K562 (cell line): ENCODE results near the gene NEK5. TPM values are rescaled to one million over a fixed set of nuclear protein-coding genes. Genes with fewer than 3 reads are reported as not detected.

ENCODE experiments used
- ADNP ChIP-seq: fragments of 200-800 bp; sonication (Bioruptor generic); IDR thresholded peaks from 2 replicates; pipeline ENCODE4 v1.6.1; 2016; ENCODE audit warnings: missing genetic modification characterization, missing compliant biosample characterization
- CUX1 ChIP-seq: fragments of 200-800 bp; sonication (Bioruptor generic); IDR thresholded peaks from 2 replicates; pipeline ENCODE4 v1.6.1; 2016; ENCODE audit warnings: missing genetic modification characterization, missing compliant biosample characterization
- E2F3 ChIP-seq: fragments of 250-450 bp; sonication (Bioruptor Pico); IDR thresholded peaks from 2 replicates; pipeline ENCODE4 v1.4.0; 2020; ENCODE audit warnings: mild to moderate bottlenecking
- ELF1 ChIP-seq: fragments of 200-800 bp; sonication (Bioruptor generic); IDR thresholded peaks from 2 replicates; pipeline ENCODE4 v1.6.1; 2016; ENCODE audit warnings: missing genetic modification characterization, missing compliant biosample characterization
- GATA2 ChIP-seq: sonication (generic); formaldehyde crosslinking; IDR thresholded peaks from 2 replicates; pipeline ENCODE4 v1.4.0; 2020; ENCODE audit warnings: mild to moderate bottlenecking, missing genetic modification reagents
- HOXB6 ChIP-seq: fragments of 250-450 bp; sonication (Bioruptor Pico); IDR thresholded peaks from 2 replicates; pipeline ENCODE4 v1.5.1; 2022; ENCODE audit warnings: mild to moderate bottlenecking, borderline replicate concordance
- KDM4B ChIP-seq, 2 experiments: fragments of 450-650 bp in 1 of 2; sonication (generic) in 1 of 2; IDR thresholded peaks; 2 replicates each; pipeline ENCODE4 v1.6.1; 2016 to 2017; ENCODE audit warnings: borderline replicate concordance in 2 of 2, antibody characterized with exemption in 1 of 2, low read depth in 1 of 2, mild to moderate bottlenecking in 1 of 2
- SMARCC2 ChIP-seq: fragments of 450-650 bp; IDR thresholded peaks from 2 replicates; pipeline ENCODE4 v1.6.1; 2017; ENCODE audit warnings: antibody characterized with exemption, moderate library complexity, mild to moderate bottlenecking, low read depth
- TCF15 ChIP-seq: fragments of 250-450 bp; sonication (Bioruptor Pico); IDR thresholded peaks from 2 replicates; pipeline ENCODE4 v1.8.0; 2022; ENCODE audit warnings: moderate library complexity, mild to moderate bottlenecking, inconsistent platforms
- TFAM ChIP-seq: fragments of 250-450 bp; sonication (Bioruptor Pico); conservative IDR thresholded peaks from 2 replicates; pipeline ENCODE4 v1.5.0; 2021; ENCODE audit warnings: mild to moderate bottlenecking, moderate library complexity
- THRA ChIP-seq: fragments of 450-650 bp; IDR thresholded peaks from 2 replicates; pipeline ENCODE4 v1.6.1; 2017; ENCODE audit warnings: mild to moderate bottlenecking, moderate library complexity
- ZBTB33 ChIP-seq: sonication (generic); formaldehyde crosslinking; IDR thresholded peaks from 2 replicates; pipeline ENCODE4 v1.8.1; 2023; ENCODE audit warnings: mild to moderate bottlenecking, missing genetic modification reagents
- ZHX1 ChIP-seq: fragments of 150-350 bp; conservative IDR thresholded peaks from 2 replicates; pipeline ENCODE4 v1.6.1; 2014; ENCODE audit warnings: low read length
- ZNF444 ChIP-seq: fragments of 250-450 bp; sonication (Bioruptor Pico); IDR thresholded peaks from 2 replicates; pipeline ENCODE4 v1.4.0; 2020; ENCODE audit warnings: mild to moderate bottlenecking, moderate library complexity
- polyA plus RNA-seq, 8 experiments: library from polyadenylated mRNA; depleted of rRNA in 4 of 8; stranded (reverse) in 5 of 8; unstranded in 3 of 8; fragments of >200 nt; fragmentation: Nextera tagmentation in 2 of 8; fragmentation: Illumina TruSeq in 1 of 8; extraction: Ambion mirVana in 2 of 8; extraction: Trizol in 1 of 8; gene quantifications; 2 replicates each; pipeline versions ENCODE4 v1.2.1 to v1.2.3, GENCODE V29; 2011 to 2014; ENCODE audit warnings: inconsistent platforms in 1 of 8, missing spikeins in 1 of 8
- total RNA-seq, 7 experiments: library from RNA; depleted of rRNA in 6 of 7; stranded (reverse); fragments of >200 nt in 6 of 7; fragmentation: Illumina TruSeq in 2 of 7; extraction: Trizol in 2 of 7; gene quantifications; 2 replicates each; pipeline versions ENCODE4 v1.2.1 to v1.2.3, GENCODE V29; 2011 to 2021; ENCODE audit warnings: low replicate concordance in 1 of 7
- TF ChIP-seq, protein P1 (sequence below): fragments of 250-450 bp; sonication (Bioruptor Pico); IDR thresholded peaks from 2 replicates; pipeline ENCODE4 v1.5.0; 2020; ENCODE audit warnings: mild to moderate bottlenecking

NEK5 gene
- total and polyA plus RNA-seq, 9 of the 15 experiments (the other 6 are each of a cell fraction or from before 2014, with no cell fraction given) = 0.09 to 0.44 (median 0.33) TPM

DNA sequence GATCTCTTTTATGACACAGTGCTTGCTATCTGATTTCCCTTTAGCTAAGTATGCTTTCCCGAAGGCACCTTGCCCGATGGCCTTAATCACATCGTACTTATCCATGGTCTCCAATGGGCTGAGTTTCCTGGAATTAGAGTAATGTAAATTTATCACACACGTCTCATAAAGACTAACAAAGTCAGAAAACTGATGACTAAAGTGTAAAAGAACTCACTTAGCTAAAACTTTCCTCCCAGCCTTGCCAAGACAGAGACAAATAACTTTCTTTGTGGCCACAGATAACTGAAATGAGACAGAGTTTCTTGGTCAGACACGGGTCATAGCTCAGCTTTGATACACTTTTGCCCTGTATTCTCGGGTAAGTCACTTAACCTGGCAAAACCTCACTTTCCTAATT is 1.5 kb downstream of the NEK5 start (continued):
- TF ChIP-seq CUX1 (CRISPR knock-in tag) (no peak), SMARCC2 (no peak), THRA (no peak), ZBTB33 (CRISPR knock-in tag) (no peak), KDM4B (IDR thresholded peaks at IDR 0.05; ENCODE audit: borderline replicate concordance in 2 of 2, low read depth in 1 of 2) (no peak), TCF15 (CRISPR knock-in tag) (no peak), GATA2 (no peak), ZNF444 (no peak), TFAM (CRISPR knock-in tag) (no peak), ZHX1 (no peak), ELF1 (no peak), HOXB6 (no peak), E2F3 (no peak), ADNP (tag) (no peak)
- TF ChIP-seq, protein P1, sequence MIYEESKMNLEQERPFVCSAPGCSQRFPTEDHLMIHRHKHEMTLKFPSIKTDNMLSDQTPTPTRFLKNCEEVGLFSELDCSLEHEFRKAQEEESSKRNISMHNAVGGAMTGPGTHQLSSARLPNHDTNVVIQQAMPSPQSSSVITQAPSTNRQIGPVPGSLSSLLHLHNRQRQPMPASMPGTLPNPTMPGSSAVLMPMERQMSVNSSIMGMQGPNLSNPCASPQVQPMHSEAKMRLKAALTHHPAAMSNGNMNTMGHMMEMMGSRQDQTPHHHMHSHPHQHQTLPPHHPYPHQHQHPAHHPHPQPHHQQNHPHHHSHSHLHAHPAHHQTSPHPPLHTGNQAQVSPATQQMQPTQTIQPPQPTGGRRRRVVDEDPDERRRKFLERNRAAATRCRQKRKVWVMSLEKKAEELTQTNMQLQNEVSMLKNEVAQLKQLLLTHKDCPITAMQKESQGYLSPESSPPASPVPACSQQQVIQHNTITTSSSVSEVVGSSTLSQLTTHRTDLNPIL (CRISPR knock-in tag) = no peak
